LNCAP (cell line): Measurements from ENCODE around the gene CMSS1.

Experiments used
- TF ChIP-seq, protein P1 (sequence below): fragments of 450-650 bp; IDR thresholded peaks from 2 replicates; pipeline ENCODE4 v1.5.1; 2017; ENCODE audit warnings: mild to moderate bottlenecking

The CMSS1 gene

GRCh38 chr3:100084100-100084806 lies 266.6 kb downstream of the CMSS1 start:
- TF ChIP-seq, protein P1, sequence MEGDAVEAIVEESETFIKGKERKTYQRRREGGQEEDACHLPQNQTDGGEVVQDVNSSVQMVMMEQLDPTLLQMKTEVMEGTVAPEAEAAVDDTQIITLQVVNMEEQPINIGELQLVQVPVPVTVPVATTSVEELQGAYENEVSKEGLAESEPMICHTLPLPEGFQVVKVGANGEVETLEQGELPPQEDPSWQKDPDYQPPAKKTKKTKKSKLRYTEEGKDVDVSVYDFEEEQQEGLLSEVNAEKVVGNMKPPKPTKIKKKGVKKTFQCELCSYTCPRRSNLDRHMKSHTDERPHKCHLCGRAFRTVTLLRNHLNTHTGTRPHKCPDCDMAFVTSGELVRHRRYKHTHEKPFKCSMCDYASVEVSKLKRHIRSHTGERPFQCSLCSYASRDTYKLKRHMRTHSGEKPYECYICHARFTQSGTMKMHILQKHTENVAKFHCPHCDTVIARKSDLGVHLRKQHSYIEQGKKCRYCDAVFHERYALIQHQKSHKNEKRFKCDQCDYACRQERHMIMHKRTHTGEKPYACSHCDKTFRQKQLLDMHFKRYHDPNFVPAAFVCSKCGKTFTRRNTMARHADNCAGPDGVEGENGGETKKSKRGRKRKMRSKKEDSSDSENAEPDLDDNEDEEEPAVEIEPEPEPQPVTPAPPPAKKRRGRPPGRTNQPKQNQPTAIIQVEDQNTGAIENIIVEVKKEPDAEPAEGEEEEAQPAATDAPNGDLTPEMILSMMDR: no peak

GRCh38 chr3:100086401-100086800 lies 268.7 kb downstream of the CMSS1 start:
- TF ChIP-seq, protein P1: no peak

DNA sequence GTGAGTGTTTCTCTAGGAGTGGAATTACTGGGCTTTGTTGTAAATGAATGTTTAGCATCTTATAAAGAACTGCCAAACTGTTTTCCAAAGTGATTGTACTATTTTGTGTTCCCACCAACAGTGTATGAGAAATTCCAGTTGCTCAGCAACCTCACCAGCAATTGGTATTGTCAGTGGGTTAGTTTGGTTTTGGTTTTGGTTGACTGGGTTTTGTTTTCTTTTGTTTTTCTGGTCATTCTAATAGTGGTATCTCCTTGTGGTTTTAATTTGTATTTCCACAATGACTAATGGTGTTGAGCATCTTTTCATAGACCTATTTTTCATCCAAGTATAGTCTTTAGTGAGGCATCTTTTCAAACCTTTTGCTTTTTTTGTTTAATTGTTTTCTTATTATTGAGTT lies 269.5 kb downstream of the CMSS1 start:
- TF ChIP-seq, protein P1: no peak

GRCh38 chr3:100088735-100089368 lies 271.2 kb downstream of the CMSS1 start:
- TF ChIP-seq, protein P1: no peak

GRCh38 chr3:100089812-100090668 lies 272.4 kb downstream of the CMSS1 start:
- TF ChIP-seq, protein P1: 0 out of 2 replicates have a peak, but pooled peaks have one; percentile 16

GRCh38 chr3:100090669-100091005 lies 273.0 kb downstream of the CMSS1 start:
- TF ChIP-seq, protein P1: no peak

DNA sequence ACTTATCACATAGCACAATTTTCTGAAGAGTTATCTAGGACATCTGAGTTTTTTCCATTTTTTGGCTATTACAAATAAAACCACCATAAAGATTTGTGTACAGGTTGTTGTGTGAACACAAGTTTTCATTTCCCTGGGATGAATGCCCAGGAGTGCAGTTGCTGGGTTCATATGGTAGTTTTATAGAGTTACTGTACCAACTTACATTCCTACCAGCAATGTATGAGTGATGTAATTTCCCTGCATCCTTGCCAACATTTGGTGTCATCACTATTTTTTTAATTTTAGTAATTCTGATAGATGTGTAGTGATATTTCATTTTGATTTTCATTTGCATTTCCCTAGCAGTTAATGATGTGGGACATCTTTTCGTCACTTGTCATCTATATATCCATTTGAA lies 276.2 kb downstream of the CMSS1 start:
- TF ChIP-seq, protein P1: no peak
